Ureter (tissue), 1 donor: ENCODE data around the gene VWC2. TPM values are rescaled to one million over a fixed set of nuclear protein-coding genes. Genes with fewer than 3 reads are reported as not detected.

Experiments
- DNase-seq: peaks from one replicate; pipeline ENCODE4 v3.0.0-alpha.2; 2020; ENCODE audit warnings: low spot score
- total RNA-seq: library from RNA; stranded (reverse); gene quantifications from one replicate; pipeline ENCODE4 v1.2.4, GENCODE V29; 2023
- donor health status: DM: yes; HTN: yes; CAD: no.

Gene VWC2
- 0.10 TPM for total RNA-seq

- no peak for DNase-seq
Observed at GRCh38 chr7:49773218-49773935, at the start of gene VWC2. Gene VWC2 (plus strand): TSS chr7:49773638. CDS start chr7:49775436, 1,798 bp downstream.

- DNase-seq, result no peak
Observed at GRCh38 chr7:49724071-49724470, 49.4 kb upstream of the VWC2 start.

- no peak for DNase-seq
Observed at GRCh38 chr7:49731836-49732235, 41.6 kb upstream of the VWC2 start.

GRCh38 chr7:49762666-49763065 lies 10.8 kb upstream of the VWC2 start:
- no peak for DNase-seq

- no peak for DNase-seq
Observed at GRCh38 chr7:49763791-49764190, 9.6 kb upstream of the VWC2 start.

- DNase-seq, result no peak
Observed at GRCh38 chr7:49766966-49767365, 6.5 kb upstream of the VWC2 start.

GRCh38 chr7:49767719-49768118 lies 5.7 kb upstream of the VWC2 start:
- no peak for DNase-seq

GRCh38 chr7:49768254-49768653 lies 5.2 kb upstream of the VWC2 start:
- DNase-seq, result no peak

GRCh38 chr7:49768835-49769234 lies 4.6 kb upstream of the VWC2 start:
- DNase-seq, result no peak

GRCh38 chr7:49769285-49769857 lies 4.1 kb upstream of the VWC2 start:
- DNase-seq, result no peak

GRCh38 chr7:49770838-49771237 lies 2.6 kb upstream of the VWC2 start:
- DNase-seq, result no peak

GRCh38 chr7:49771427-49772176 lies 1.8 kb upstream of the VWC2 start:
- no peak for DNase-seq

- DNase-seq, result no peak
Observed at GRCh38 chr7:49772916-49773217, 571 bp upstream of the VWC2 start.

GRCh38 chr7:49773936-49774458 lies 559 bp downstream of the VWC2 start:
- DNase-seq, result no peak

GRCh38 chr7:49774459-49775064 lies 1.1 kb downstream of the VWC2 start:
- DNase-seq, result no peak

GRCh38 chr7:49775065-49775948 lies 1.9 kb downstream of the VWC2 start:
- no peak for DNase-seq

- DNase-seq, result no peak
Observed at GRCh38 chr7:49775949-49776443, 2.6 kb downstream of the VWC2 start.

- DNase-seq, result no peak
Observed at GRCh38 chr7:49776994-49777393, 3.6 kb downstream of the VWC2 start.

- no peak for DNase-seq
Observed at GRCh38 chr7:49778731-49779270, 5.4 kb downstream of the VWC2 start.

GRCh38 chr7:49780953-49781352 lies 7.5 kb downstream of the VWC2 start:
- DNase-seq, result no peak

GRCh38 chr7:49781996-49782395 lies 8.6 kb downstream of the VWC2 start:
- no peak for DNase-seq
